ENCODE measurements around the gene NCCRP1.

- TF ChIP-seq EP300 (IDR thresholded peaks at IDR 0.05) (no peak), CTCF (IDR thresholded peaks at IDR 0.05) (no peak), POLR2A (IDR thresholded peaks at IDR 0.05) (no peak), POLR2AphosphoS5 (IDR thresholded peaks at IDR 0.05) (no peak)
Measured at GRCh38 chr19:39171479-39172465, 25.0 kb upstream of the NCCRP1 start.

Measured in gastroesophageal sphincter (tissue), 3 donors.